ENCODE results near the gene BICD2.

DNA sequence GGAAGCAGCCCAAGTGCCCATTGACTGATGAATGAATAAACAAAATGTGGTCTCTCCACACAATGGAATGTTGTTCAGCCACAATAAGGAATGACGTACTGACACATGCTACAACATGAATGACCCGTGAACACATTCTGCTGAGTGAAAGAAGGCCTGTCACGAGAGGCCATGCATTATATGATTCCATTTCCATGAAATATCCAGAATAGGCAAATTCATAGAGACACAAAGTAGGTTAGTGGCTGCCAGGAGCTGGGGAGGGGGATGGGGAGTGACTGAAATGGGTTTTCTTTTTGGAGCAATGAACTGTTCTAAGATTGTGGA is 41.4 kb downstream of the BICD2 start:
- TF ChIP-seq, protein P1, sequence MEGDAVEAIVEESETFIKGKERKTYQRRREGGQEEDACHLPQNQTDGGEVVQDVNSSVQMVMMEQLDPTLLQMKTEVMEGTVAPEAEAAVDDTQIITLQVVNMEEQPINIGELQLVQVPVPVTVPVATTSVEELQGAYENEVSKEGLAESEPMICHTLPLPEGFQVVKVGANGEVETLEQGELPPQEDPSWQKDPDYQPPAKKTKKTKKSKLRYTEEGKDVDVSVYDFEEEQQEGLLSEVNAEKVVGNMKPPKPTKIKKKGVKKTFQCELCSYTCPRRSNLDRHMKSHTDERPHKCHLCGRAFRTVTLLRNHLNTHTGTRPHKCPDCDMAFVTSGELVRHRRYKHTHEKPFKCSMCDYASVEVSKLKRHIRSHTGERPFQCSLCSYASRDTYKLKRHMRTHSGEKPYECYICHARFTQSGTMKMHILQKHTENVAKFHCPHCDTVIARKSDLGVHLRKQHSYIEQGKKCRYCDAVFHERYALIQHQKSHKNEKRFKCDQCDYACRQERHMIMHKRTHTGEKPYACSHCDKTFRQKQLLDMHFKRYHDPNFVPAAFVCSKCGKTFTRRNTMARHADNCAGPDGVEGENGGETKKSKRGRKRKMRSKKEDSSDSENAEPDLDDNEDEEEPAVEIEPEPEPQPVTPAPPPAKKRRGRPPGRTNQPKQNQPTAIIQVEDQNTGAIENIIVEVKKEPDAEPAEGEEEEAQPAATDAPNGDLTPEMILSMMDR (IDR thresholded peaks at IDR 0.05; ENCODE audit: low read depth, low read length, poor library complexity, severe bottlenecking): no peak
- no peak for TF ChIP-seq EZH2phosphoT487 (IDR thresholded peaks at IDR 0.05; ENCODE audit: borderline replicate concordance, low read length)
